GM19240 (cell line): ENCODE results near the gene NKAIN2.
"Not testable (repeated sequence)": the region's sequence is repeated elsewhere in the genome, so short reads cannot be mapped to it uniquely, and the experiment has no call there.

ENCODE experiments used
- DNase-seq: peaks from one replicate; pipeline ENCODE4 v3.0.0; 2011; ENCODE audit warnings: low spot score; ENCODE audit not compliant: insufficient read length

NKAIN2 gene

GRCh38 chr6:123888771-123889513, 85.3 kb downstream of the NKAIN2 start:
- DNase-seq, result no peak

- no peak for DNase-seq
Observed at GRCh38 chr6:123895346-123895745, 91.7 kb downstream of the NKAIN2 start.

- DNase-seq, result no peak
Observed at GRCh38 chr6:123895806-123896205, 92.1 kb downstream of the NKAIN2 start.

DNA sequence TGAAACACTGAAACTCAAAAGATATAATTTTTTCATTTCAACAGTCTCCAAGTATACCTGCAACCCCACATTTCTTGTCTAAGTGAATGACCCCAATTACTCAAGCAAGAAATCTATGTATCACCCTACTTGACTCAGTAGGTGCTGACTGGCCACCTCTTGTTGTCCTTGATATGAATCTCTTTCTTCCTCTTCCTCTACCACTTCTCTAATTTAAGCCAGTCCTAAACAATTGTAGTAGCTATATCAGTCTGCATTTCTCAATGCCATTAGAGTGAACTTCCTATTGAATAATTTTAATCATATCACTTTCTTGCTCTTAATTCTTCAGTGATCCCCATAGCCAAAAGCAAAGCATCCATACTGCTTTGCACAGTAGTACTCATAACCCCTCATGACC, 93.2 kb downstream of the NKAIN2 start:
- no peak for DNase-seq

DNA sequence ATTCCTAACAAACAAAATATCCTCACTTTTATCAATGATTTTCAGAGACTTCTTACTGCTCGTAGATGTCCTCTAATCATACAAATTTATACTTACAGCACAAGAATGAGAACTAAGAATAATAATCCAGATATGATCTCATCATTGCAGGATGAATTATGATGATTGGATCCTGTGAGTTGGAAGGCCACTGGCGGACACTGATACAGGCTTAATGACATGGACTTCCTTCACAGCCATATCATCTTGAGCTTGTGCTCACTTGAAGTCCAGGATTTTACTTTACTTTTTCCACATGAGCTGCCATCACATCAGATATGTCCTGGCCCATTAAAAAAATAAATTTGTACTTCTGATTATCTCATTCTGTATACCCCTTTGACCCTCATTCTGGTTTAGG, 94.3 kb downstream of the NKAIN2 start:
- DNase-seq, result no peak

DNA sequence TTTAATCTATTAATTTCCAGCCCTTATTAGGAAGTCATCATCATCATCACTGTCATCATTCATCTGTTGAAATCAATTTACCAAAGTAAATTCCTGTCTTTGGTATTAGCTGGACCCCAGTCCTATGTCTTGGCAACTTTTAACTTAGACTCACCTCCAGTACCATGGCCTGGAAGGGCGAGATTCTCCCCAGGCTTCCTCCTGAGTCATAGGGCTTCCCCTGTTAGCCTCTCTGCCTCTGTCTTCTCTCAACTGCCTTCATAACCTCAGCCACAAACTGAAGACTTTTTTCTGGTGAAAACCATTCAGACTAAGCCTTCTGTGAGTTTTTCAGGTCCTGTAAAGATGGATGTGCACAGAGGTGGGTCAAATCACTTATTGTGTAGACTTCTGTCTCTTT, 95.0 kb downstream of the NKAIN2 start:
- DNase-seq, result no peak

DNA sequence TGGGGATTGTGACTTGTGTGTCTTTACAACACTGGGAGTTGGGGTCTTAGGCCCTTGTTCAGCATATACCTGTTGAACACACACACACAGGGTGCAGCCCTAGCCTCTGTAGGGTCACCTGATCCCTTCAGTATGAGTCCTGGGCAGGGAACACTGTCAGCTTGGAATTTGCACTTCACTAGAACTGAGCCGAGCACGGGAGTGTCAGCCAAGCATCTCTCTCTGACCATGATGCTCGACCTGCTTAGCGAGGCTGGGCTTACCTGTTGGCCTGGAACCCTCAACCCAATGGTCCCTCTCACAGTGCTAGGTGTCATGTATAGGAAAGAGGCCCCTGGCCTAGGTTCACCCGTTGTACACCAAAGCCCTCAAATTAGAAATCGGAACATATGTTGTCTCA, 96.1 kb downstream of the NKAIN2 start:
- no peak for DNase-seq

GRCh38 chr6:123901436-123901835, 97.8 kb downstream of the NKAIN2 start:
- no peak for DNase-seq

- no peak for DNase-seq
Observed at GRCh38 chr6:123902738-123903313, 99.2 kb downstream of the NKAIN2 start.

DNA sequence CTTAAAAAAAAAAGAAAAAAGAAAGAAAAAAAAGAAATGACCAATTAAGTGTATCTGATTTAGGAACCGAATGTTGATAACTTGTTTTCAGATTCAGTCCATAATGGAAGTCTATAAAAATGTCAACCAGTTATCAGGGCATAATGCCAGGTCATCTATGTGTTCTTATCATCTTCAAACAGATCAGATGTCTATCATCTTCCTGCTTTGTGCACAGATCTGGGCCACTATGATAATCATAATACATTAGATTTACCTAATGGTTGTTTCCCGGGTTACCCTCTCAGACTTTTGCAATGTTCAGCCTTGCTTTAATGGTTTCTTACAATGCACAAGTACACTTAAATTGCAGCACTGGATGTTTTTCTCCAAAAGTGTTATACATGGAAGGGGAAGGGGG, 100.6 kb downstream of the NKAIN2 start:
- DNase-seq, result no peak

GRCh38 chr6:123908797-123909196, 105.1 kb downstream of the NKAIN2 start:
- DNase-seq, result no peak

- no peak for DNase-seq
Observed at GRCh38 chr6:123909989-123910388, 106.3 kb downstream of the NKAIN2 start.

- no peak for DNase-seq
Observed at GRCh38 chr6:123913863-123914262, 110.2 kb downstream of the NKAIN2 start.

- DNase-seq, result not testable (repeated sequence)
Observed at GRCh38 chr6:123923379-123923778, 119.7 kb downstream of the NKAIN2 start.

- DNase-seq, result no peak
Observed at GRCh38 chr6:123925350-123925749, 121.7 kb downstream of the NKAIN2 start.

DNA sequence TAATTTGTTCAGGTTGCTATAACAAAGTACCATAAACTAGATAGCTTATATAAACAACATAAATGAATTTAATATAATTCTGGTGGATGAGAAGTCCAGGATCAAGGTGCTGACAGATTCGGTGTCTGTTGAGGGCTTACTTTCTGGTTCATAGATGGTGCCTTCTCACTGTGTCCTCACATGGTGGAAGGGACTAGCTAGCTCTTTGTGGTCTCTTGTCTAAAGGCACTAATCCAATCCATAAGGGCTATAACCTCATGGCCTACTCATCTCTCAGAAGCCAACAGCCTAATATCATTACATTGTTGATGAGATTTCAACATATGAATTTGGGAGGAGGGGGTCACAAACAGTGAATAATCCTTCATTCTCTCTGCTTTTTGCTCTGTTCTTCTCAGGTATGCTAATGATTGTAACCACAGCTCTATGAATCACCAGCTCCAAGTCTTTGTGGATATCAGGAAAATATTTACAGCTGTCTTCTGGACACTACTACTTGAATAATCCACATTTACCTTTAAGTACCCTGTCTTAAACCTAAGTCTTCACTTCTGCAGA, 122.3 kb downstream of the NKAIN2 start:
- no peak for DNase-seq

- DNase-seq, result no peak
Observed at GRCh38 chr6:123928529-123928928, 124.9 kb downstream of the NKAIN2 start.

- DNase-seq, result no peak
Observed at GRCh38 chr6:123931928-123932327, 128.3 kb downstream of the NKAIN2 start.

DNA sequence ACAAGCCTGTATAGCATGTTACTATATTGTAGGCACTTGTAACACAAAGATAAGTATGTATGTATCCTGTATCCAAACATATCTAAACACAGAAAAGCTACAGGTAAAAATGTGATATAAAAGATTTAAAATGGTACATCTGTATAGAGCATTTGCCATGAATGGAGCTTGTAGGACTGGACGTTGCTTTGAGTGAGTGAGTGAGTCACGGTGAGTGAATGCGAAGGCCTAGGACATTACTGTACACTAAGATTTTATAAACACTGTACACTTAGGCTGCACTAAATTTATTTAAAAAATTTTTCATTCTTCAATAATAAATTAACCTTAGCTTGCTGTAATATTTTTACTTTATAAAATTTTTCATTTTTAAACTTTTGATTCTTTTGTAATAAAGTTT, 136.9 kb downstream of the NKAIN2 start:
- no peak for DNase-seq

DNA sequence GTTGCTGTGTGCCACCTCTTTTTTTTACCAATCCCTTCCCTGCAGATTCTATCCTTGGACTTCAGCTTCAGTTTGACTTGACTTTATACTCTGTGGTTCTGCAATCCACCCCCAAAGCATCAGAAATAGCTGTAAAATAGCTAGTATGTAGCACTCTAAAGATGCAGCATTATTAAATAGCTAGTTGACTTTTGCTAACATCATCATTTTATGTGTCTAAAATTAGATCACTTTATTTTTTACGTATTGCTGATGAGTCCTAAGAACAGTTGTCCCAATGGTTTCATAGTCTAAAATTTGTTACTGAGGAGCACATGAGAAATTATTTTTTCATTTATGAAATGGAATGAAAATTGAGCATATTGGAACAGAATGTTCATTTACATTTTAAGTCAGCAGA, 138.2 kb downstream of the NKAIN2 start:
- no peak for DNase-seq

DNA sequence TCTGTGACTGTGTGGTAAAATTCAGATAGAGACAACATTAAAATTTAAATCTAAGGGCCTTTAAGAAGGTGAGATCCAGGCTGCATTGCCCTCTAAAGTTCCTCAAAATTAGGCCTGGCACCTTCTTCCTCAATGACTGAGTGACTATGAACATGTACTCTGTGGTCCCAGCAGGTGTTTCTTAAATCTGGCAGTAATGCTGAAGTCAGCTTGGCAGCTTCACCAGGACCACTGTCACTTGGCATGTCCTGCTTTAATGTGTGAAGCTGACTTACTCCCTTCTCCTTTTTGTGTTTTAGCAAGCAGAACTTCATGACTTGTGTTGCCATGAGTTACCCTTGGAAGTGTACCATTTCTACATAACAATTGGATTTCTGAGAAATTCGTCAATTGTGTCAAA, 141.7 kb downstream of the NKAIN2 start:
- DNase-seq, result no peak

- no peak for DNase-seq
Observed at GRCh38 chr6:123953920-123954319, 150.3 kb downstream of the NKAIN2 start.
